Heart right ventricle (tissue), 16 donors: ENCODE data around the gene SLCO2A1. TPM values are rescaled to one million over a fixed set of nuclear protein-coding genes. Genes with fewer than 3 reads are reported as not detected.

Source experiments
- ATAC-seq, 8 donors: fragments of 200-7000 bp; cut with Tn5 transposase; one replicate each; pipeline ENCODE4 v1.9.1; 2020; ENCODE audit warnings: mild to moderate bottlenecking in 8 of 8, moderate library complexity in 8 of 8, moderate number of reproducible peaks in 1 of 8
- DNase-seq, 2 donors: peaks; one replicate each; pipeline ENCODE4 v3.0.0-alpha.2; 2020
- H3K27ac ChIP-seq, 10 donors: fragments of 200-600 bp; sonication (generic) in 2 of 10; one replicate each; pipeline versions ENCODE4 v1.5.0 to v1.8.0; 2020 to 2022; ENCODE audit warnings: mild to moderate bottlenecking in 3 of 10
- H3K27me3 ChIP-seq, 7 donors: fragments of 200-600 bp; one replicate each; pipeline ENCODE4 v1.8.0; 2021 to 2022; ENCODE audit warnings: mild to moderate bottlenecking in 2 of 7
- H3K36me3 ChIP-seq, 9 donors: fragments of 200-600 bp; sonication (generic) in 1 of 9; one replicate each; pipeline versions ENCODE4 v1.5.0 to v1.8.0; 2020 to 2022; ENCODE audit warnings: mild to moderate bottlenecking in 2 of 9
- H3K4me1 ChIP-seq, 9 donors: fragments of 200-600 bp; sonication (generic) in 1 of 9; one replicate each; pipeline versions ENCODE4 v1.5.0 to v1.8.0; 2020 to 2022; ENCODE audit warnings: mild to moderate bottlenecking in 4 of 9
- H3K4me3 ChIP-seq, 10 donors: fragments of 200-600 bp; sonication (generic) in 2 of 10; one replicate each; pipeline versions ENCODE4 v1.5.0 to v1.8.0; 2020 to 2022; ENCODE audit warnings: mild to moderate bottlenecking in 7 of 10, moderate library complexity in 2 of 10
- H3K9me3 ChIP-seq, 11 donors: fragments of 200-600 bp in 10 of 11; sonication (generic) in 2 of 11; one replicate each; pipeline versions ENCODE4 v1.5.0 to v1.8.0; 2013 to 2022; ENCODE audit warnings: mild to moderate bottlenecking in 2 of 11, control low read depth in 1 of 11, moderate library complexity in 1 of 11
- CTCF ChIP-seq, 9 donors: fragments of 200-600 bp; sonication (generic) in 2 of 9; IDR thresholded peaks; one replicate each; pipeline versions ENCODE4 v1.5.0 to v1.8.0; 2021 to 2022; ENCODE audit warnings: antibody characterized with exemption in 9 of 9, mild to moderate bottlenecking in 5 of 9, moderate library complexity in 1 of 9
- WGBS, 2 donors: extraction: QIAGEN DNeasy Blood & Tissue Kit; methylation state at CpG; one replicate each; pipeline ENCODE4 v1.1.7; 2013; ENCODE audit warnings: inconsistent platforms in 1 of 2; 5-methylcytosine and 5-hydroxymethylcytosine counted together
- intact Hi-C, 10 donors: fragments of 100-400 bp; cut with DNase I; formaldehyde crosslinking; loops; one replicate each; pipeline versions ENCODE4 v1.11.1 to v1.14.2; 2022
- polyA plus RNA-seq, 2 donors: library from polyadenylated mRNA; stranded (reverse); fragments of 200-250 nt; gene quantifications; one replicate each; pipeline ENCODE4 v1.2.3, GENCODE V29; 2013
- total RNA-seq, 10 donors: library from RNA; stranded (reverse); fragmentation: NEBNext Ultra II Directional in 3 of 10; extraction: Animal tissue kit (Norgen Biotek cat#: 25700) in 3 of 10; gene quantifications; one replicate each; pipeline versions ENCODE4 v1.2.1 to v1.2.4, GENCODE V29; 2021 to 2023
- donor health status: Arrhythmogenic right ventricular cardiomyopathy.
- donor health status: ischemic (EF 13 %, LVEDD 7.1; RV severe dilation, severe dysfunction).
- donor health status: healthy with polysubstance abuse.
- donor health status: DM: no; HTN: yes; CAD: no.
- donor health status: DM: no; HTN: no; CAD: no.
- donor health status: ischemic (EF 25% LVEDD 6.9; RV normal size, moderate dysfunction).
- donor health status: ischemic (EF 25% LVEDD 5.7; RV mildly dilated, moderate dysfunction).
- donor health status: healthy.
- donor health status: DM: yes; HTN: yes; CAD: no.
- donor health status: Ischemic cardiomyopathy.
- donor health status: ischemic (EF 35%, LVEDD 5.7; RV mildly dilated, moderate dysfunction).
- donor health status: nonischemic (EF 11% LVEDD 7.7; RV severe dilation, severe dysfunction).
- donor health status: DM: yes; HTN: yes; CAD: no.
- donor health status: PGD.
- donor health status: ischemic (EF 29% LVEDD 5.4; RV normal size, mild dysfunction).
- donor health status: nonischemic (EF 23%, LVEDD 6.1; RV moderate dilation, normal function).

SLCO2A1 gene
- total and polyA plus RNA-seq, 12 donors = 3.6 to 30.4 (median 10.0) TPM

- H3K9me3 ChIP-seq = no peaks in the 10 kb centered on the region
- ATAC-seq (peak in 1 of 8 donors; percentile 31), DNase-seq (no peak)
- 67 to 69% methylated on average over 9 of the region's 9 CpGs for WGBS, 2 donors
- no peak overlapping the region for H3K27ac ChIP-seq
- peaks cover 4 to 25% (median 11%) of the 10 kb centered on the region in 9 donors for H3K4me1 ChIP-seq
- intact Hi-C loops = no loop called here
- no peak overlapping the region for H3K4me3 ChIP-seq
- no peak for TF ChIP-seq CTCF (IDR thresholded peaks at IDR 0.05)
- no peaks in the 10 kb centered on the region for H3K27me3 ChIP-seq
- no peaks in the 10 kb centered on the region for H3K36me3 ChIP-seq
These were observed 30.2 kb upstream of the SLCO2A1 start for GRCh38 chr3:134059671-134060560.

DNA sequence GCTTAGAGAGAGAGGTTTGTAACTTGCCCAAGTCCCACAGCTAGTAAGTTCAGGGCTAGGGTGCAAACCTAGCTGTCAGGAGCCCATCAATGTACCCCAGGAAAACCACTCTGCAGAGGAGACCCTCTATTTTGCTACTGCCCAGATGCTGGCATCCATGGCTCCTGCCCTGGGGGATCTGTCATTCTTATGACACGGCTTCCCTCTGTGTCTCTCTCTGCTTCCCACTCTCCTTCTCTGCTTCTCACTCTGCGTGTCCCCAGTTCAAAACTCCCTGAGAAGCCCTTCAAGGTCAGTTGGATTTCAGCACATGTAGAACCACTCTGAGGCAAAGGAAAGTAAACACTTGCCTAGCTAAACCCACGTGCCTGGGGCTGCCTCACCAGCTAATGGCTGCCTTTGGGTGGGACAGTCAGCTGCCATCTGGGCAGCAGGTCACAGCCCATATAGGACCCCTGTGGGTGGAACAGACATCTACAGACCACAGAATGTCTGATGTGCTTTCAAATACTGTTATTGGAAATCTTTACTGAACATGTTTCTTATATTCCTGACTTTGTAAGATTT, 29.4 kb upstream of the SLCO2A1 start:
- no peak for TF ChIP-seq CTCF (IDR thresholded peaks at IDR 0.05)
- no peaks in the 10 kb centered on the region for H3K9me3 ChIP-seq
- no peak overlapping the region for H3K4me3 ChIP-seq
- H3K4me1 ChIP-seq = peaks cover 4 to 25% (median 11%) of the 10 kb centered on the region in 9 donors
- ATAC-seq (peak in 1 of 8 donors; percentile 8), DNase-seq (no peak)
- 81 to 87% methylated on average over 3 of the region's 3 CpGs for WGBS, 2 donors
- no peak overlapping the region for H3K27ac ChIP-seq
- H3K27me3 ChIP-seq = no peaks in the 10 kb centered on the region
- intact Hi-C loops = no loop called here
- no peaks in the 10 kb centered on the region for H3K36me3 ChIP-seq

GRCh38 chr3:134057654-134058110, 28.0 kb upstream of the SLCO2A1 start:
- H3K27ac ChIP-seq = no peak overlapping the region
- peaks cover 4 to 25% (median 11%) of the 10 kb centered on the region in 9 donors for H3K4me1 ChIP-seq
- H3K27me3 ChIP-seq = no peaks in the 10 kb centered on the region
- H3K4me3 ChIP-seq = no peak overlapping the region
- no peak for DNase-seq
- H3K36me3 ChIP-seq = no peaks in the 10 kb centered on the region
- intact Hi-C loops = no loop called here
- 82 to 94% methylated on average over 7 of the region's 7 CpGs for WGBS, 2 donors
- H3K9me3 ChIP-seq = no peaks in the 10 kb centered on the region
- ATAC-seq = no peak
- TF ChIP-seq CTCF (IDR thresholded peaks at IDR 0.05) = no peak

GRCh38 chr3:134057006-134057653, 27.4 kb upstream of the SLCO2A1 start:
- no peaks in the 10 kb centered on the region for H3K9me3 ChIP-seq
- no peak overlapping the region for H3K4me3 ChIP-seq
- TF ChIP-seq CTCF (IDR thresholded peaks at IDR 0.05) = no peak
- no peak for DNase-seq
- H3K36me3 ChIP-seq = no peaks in the 10 kb centered on the region
- no peak overlapping the region for H3K27ac ChIP-seq
- intact Hi-C loops = no loop called here
- WGBS, 2 donors = 67 to 75% methylated on average over 2 of the region's 2 CpGs
- peaks cover 4 to 25% (median 11%) of the 10 kb centered on the region in 9 donors for H3K4me1 ChIP-seq
- no peak for ATAC-seq
- H3K27me3 ChIP-seq = no peaks in the 10 kb centered on the region
